C4-2B (cell line): Measurements from ENCODE around the gene ME1.
"Not testable (repeated sequence)": the region's sequence is repeated elsewhere in the genome, so short reads cannot be mapped to it uniquely, and the experiment has no call there.

ENCODE experiments used
- H3K27ac ChIP-seq: fragments of 450-650 bp; 2 replicates; pipeline ENCODE4 v1.5.1; 2017
- ZFX ChIP-seq: fragments of 450-650 bp; IDR thresholded peaks from 2 replicates; pipeline ENCODE4 v1.6.1; 2017
- TF ChIP-seq, protein P1 (sequence below): fragments of 450-650 bp; conservative IDR thresholded peaks from 2 replicates; pipeline ENCODE4 v1.5.1; 2017; ENCODE audit warnings: mild to moderate bottlenecking

The ME1 gene

DNA sequence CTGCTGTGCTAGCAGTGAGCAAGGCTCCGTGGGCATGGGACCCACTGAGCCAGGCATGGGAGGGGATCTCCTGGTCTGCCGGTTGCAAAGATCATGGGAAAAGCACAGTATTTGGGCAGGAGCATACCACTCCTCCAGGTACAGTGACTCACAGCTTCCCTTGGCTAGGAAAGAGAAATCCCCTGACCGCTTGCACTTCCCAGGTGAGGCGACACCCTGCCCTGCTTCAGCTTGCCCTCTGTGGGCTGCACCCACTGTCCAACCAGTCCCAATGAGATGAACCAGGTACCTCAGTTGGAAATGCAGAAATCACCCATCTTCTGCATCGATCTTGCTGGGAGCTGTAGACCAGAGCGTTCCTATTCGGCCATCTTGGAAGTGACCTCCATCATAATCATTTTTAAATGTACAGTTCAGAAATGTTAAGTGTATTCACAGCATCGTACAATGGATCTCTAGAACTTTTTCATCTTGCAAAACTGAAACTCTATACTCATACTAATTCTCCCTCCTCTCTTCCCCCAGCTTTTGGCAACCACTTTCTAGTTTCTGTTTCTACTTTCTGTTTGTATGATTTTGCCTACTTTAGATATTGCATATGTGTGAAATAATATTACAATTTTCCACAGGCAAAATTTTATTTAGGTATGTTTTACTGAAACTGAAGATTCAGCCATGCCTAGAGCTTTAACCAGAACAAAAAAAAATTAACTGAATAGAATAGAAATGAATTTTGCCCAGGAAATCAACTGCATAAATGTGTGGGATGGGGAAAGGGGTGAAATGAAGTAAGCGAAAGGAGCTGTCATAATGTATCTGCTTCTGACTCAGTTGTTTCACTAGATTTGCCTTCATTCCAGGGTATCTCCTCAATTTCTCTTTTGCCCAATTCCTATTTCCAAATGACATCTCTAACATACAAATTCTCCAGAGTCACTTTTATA, 137.7 kb downstream of the ME1 start:
- no peak for TF ChIP-seq ZFX
- TF ChIP-seq, protein P1, sequence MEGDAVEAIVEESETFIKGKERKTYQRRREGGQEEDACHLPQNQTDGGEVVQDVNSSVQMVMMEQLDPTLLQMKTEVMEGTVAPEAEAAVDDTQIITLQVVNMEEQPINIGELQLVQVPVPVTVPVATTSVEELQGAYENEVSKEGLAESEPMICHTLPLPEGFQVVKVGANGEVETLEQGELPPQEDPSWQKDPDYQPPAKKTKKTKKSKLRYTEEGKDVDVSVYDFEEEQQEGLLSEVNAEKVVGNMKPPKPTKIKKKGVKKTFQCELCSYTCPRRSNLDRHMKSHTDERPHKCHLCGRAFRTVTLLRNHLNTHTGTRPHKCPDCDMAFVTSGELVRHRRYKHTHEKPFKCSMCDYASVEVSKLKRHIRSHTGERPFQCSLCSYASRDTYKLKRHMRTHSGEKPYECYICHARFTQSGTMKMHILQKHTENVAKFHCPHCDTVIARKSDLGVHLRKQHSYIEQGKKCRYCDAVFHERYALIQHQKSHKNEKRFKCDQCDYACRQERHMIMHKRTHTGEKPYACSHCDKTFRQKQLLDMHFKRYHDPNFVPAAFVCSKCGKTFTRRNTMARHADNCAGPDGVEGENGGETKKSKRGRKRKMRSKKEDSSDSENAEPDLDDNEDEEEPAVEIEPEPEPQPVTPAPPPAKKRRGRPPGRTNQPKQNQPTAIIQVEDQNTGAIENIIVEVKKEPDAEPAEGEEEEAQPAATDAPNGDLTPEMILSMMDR = no peak
- no peak overlapping the region for H3K27ac ChIP-seq

DNA sequence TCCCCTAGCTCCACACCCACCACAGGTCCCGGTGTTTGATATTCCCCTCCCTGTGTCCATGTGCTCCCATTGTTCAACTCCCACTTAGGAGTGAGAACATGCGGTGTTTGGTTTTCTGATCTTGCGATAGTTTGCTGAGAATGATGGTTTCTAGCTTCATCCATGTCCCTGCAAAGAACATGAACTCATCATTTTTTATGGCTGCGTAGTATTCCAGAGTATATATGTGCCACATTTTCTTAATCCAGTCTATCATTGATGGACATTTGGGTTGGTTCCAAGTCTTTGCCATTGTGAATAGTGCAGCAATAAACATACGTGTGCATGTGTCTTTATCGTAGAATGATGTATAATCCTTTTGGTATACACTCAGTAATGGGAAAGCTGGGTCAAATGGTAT, 143.6 kb downstream of the ME1 start:
- H3K27ac ChIP-seq = not testable (repeated sequence)

DNA sequence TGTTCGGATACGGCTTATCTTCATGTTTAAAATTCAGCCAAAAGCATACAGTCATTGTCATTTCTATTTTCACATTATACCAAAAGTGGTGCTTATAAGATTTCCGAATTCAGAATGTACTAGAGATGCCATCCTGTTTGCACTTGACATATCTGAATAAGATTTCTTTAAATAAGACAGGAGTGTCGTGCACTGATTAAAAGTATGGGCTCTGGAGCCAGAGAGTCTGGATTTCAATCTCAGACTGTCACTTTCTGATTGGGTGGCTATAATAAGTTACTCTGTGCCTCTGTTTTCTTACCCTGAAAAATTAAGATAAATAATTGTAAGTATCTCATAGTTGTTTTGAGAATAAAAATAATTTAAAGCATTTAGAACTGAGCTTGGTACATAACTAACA, 144.9 kb downstream of the ME1 start:
- TF ChIP-seq ZFX = no peak
- TF ChIP-seq, protein P1 = no peak

DNA sequence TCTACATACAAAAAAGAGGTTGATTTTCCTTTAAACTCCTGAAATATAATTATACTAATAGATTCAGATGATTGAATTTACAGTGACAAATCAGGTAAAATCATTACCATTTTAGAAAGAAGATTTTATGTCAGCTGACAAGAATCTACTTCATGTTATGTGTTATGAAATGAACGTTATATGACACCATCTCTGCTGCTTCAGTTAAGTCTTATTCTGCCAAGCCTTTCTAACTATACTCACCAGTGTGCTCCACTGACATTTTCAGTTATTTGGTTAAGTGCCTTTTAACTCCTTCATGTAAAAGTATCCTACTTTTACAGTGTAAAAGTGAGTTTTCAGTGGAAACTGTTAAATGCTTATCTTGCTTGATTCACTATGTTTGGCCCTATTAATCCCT, 157.3 kb downstream of the ME1 start:
- H3K27ac ChIP-seq = no peak overlapping the region

More for the DNA sequence above, 144.9 kb downstream of the ME1 start:
- no peak overlapping the region for H3K27ac ChIP-seq

DNA sequence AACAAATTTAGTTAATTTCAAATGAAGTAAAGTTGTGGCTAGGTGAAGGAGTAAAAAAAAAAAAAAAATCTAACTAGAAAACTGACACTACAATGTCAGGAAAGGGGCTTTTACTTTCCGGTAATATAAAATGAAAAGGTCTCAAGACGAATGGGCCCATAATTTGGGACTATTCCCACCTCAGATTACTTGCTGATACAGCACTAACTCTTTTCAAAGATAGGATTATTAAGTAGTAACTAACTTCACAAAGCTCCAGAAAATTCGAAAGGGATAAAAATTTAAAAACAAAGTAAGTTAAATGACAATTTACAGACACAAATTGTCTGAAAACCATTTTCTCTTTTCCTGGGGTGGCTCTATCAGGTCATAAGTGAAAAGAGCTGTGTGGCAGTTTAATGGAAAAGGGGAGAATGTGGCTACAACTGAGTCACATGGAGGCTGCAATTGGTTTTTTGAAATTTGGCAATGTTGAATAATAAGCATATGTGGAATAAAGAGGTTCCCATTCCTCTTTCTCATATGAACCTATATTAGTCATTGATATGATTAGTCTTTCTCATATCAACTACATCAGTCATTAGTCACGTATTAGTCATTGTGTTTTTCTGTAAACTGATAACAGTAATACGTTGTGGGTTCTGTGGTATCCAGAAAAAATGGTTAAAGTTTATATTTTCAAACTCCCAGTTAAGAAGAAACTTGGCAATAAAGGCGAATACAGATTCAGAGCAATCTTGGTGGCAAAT, 159.7 kb downstream of the ME1 start:
- H3K27ac ChIP-seq = no peak overlapping the region
- TF ChIP-seq, protein P1 = no peak
- TF ChIP-seq ZFX = no peak

More for the DNA sequence above, 157.3 kb downstream of the ME1 start:
- TF ChIP-seq, protein P1 = no peak
- no peak for TF ChIP-seq ZFX

DNA sequence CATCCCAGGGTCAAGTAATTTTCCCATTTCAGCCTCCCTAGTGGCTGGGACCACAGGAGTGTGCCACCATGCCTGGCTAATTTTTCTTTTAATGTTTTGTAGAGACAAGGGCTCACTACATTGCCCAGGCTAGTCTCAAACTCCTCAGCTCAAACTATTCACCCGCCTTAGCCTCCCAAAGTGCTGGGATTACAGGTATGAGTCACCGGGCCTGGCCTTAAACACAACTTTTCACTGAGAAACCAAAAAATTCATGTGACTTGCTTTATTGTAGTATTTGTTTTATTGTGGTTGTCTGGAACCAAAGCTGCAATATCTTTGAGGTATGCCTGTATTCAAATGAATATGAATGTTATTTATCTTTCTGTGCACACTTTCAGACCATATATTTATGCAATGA, 165.5 kb downstream of the ME1 start:
- no peak overlapping the region for H3K27ac ChIP-seq
- TF ChIP-seq, protein P1 = no peak
- no peak for TF ChIP-seq ZFX

DNA sequence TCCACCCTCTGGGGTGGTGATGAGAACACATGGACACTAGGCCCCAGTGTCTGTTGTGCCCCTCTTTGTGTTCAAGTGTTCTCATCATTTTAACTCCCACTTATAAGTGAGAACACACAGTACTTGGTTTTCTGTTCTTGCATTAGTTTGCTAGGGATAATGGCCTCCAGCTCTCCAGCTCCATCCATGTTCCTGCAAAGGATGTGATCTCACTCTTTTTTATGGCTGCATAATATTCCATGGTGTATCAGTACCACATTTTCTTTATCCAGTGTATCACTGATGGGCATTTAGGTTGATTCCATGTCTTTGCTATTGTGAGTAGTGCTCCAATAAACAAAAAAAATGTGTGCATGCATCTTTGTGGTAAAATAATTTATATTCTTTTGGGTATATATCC, 170.3 kb downstream of the ME1 start:
- TF ChIP-seq, protein P1 = no peak
- no peak for TF ChIP-seq ZFX
- no peak overlapping the region for H3K27ac ChIP-seq
